Adrenal gland (tissue), 12 donors: Measurements from ENCODE around the gene PIK3C2G. TPM values are rescaled to one million over a fixed set of nuclear protein-coding genes. Genes with fewer than 3 reads are reported as not detected.

Experiments used
- DNase-seq, 7 donors: peaks; one replicate each; pipeline ENCODE4 v3.0.0-alpha.2; 2019 to 2020
- H3K27ac ChIP-seq, 5 donors: fragments of 200-600 bp; sonication (generic) in 4 of 5; 1 replicate in 3 of 5; 2 replicates in 2 of 5; pipeline versions ENCODE4 v1.5.1 to v1.8.0; 2016 to 2020; ENCODE audit warnings: mild to moderate bottlenecking in 1 of 5
- H3K27me3 ChIP-seq: fragments of 200-600 bp; 2 replicates; pipeline ENCODE4 v1.8.0; 2021
- H3K36me3 ChIP-seq, 2 donors: fragments of 200-600 bp; replicated peaks in 1 of 2; 1 replicate in 1 of 2; 2 replicates in 1 of 2; pipeline versions ENCODE4 v1.5.1 to v1.8.0; 2018 to 2022
- H3K4me1 ChIP-seq, 2 donors: fragments of 200-600 bp; replicated peaks in 1 of 2; 1 replicate in 1 of 2; 2 replicates in 1 of 2; pipeline versions ENCODE4 v1.5.1 to v1.8.0; 2018 to 2021
- H3K4me3 ChIP-seq, 4 donors: fragments of 200-600 bp; sonication (generic) in 3 of 4; one replicate each; pipeline ENCODE4 v1.5.1; 2016 to 2018
- H3K9me3 ChIP-seq, 3 donors: fragments of 200-600 bp; sonication (generic) in 1 of 3; replicated peaks in 1 of 3; 1 replicate in 2 of 3; 2 replicates in 1 of 3; pipeline versions ENCODE4 v1.5.1 to v1.8.0; 2016 to 2021
- CTCF ChIP-seq, 6 experiments: fragments of 450-650 bp in 4 of 6; fragments of 200-600 bp in 2 of 6; sonication (generic) in 1 of 6; IDR thresholded peaks; 1 replicate in 5 of 6; 2 replicates in 1 of 6; pipeline versions ENCODE4 v1.5.1 to v1.8.0; 2016 to 2021; ENCODE audit warnings: antibody characterized with exemption in 6 of 6, mild to moderate bottlenecking in 2 of 6, moderate library complexity in 1 of 6
- POLR2A ChIP-seq, 2 donors: fragments of 450-650 bp; IDR thresholded peaks; one replicate each; pipeline ENCODE4 v1.6.1; 2017; ENCODE audit warnings: antibody characterized with exemption in 2 of 2, mild to moderate bottlenecking in 2 of 2, moderate library complexity in 1 of 2
- WGBS, 4 donors: extraction: QIAGEN DNeasy Blood & Tissue Kit in 2 of 4; methylation state at CpG; one replicate each; pipeline versions ENCODE4 v1.1.5 to v1.1.7; 2013 to 2017; 5-methylcytosine and 5-hydroxymethylcytosine counted together
- intact Hi-C, 2 donors: fragments of 100-400 bp; cut with DNase I; formaldehyde crosslinking; loops; one replicate each; pipeline versions ENCODE4 v1.14.1 to v1.15.0; 2022 to 2023
- polyA plus RNA-seq, 3 donors: library from polyadenylated mRNA; stranded (reverse); fragments of 200-250 nt in 2 of 3; fragments of 350-450 nt in 1 of 3; fragmentation: Illumina TruSeq in 1 of 3; extraction: RNeasy Lipid Tissue Mini Kit (QIAGEN cat#74804) in 1 of 3; gene quantifications; one replicate each; pipeline ENCODE4 v1.2.3, GENCODE V29; 2013 to 2014
- total RNA-seq, 9 donors: library from RNA; depleted of rRNA in 4 of 9; stranded (reverse); fragments of >200 nt in 4 of 9; fragments of 120-200 nt in 1 of 9; fragmentation: NEBNext Ultra II Directional in 1 of 9; extraction: Animal tissue kit (Norgen Biotek cat#: 25700) in 1 of 9; gene quantifications; one replicate each; pipeline versions ENCODE4 v1.1.0 to v1.2.4, GENCODE V29; 2013 to 2023
- donor health status: healthy with polysubstance abuse.
- donor health status: Bipolar disorder and iron deficiency.
- donor health status: DM: yes; HTN: yes; CAD: no.
- donor health status: DM: no; HTN: no; CAD: no.
- donor health status: DM: no; HTN: no; CAD: no.
- donor health status: DM: yes; HTN: yes; CAD: no.

Gene PIK3C2G
- total and polyA plus RNA-seq, 12 donors: 0.11 to 1.3 (median 0.54) TPM

GRCh38 chr12:18373181-18373580, 111.9 kb downstream of the PIK3C2G start:
- no peaks in the 10 kb centered on the region for H3K9me3 ChIP-seq
- DNase-seq: no peak
- no peak for TF ChIP-seq POLR2A (IDR thresholded peaks at IDR 0.05)
- TF ChIP-seq CTCF (IDR thresholded peaks at IDR 0.05): no peak
- H3K4me1 ChIP-seq: no peaks in the 10 kb centered on the region
- no peak overlapping the region for H3K4me3 ChIP-seq
- no peak overlapping the region for H3K27ac ChIP-seq
- H3K36me3 ChIP-seq: no peaks in the 10 kb centered on the region
- WGBS, 4 donors: 78 to 88% (median 81%) methylated on average over 6 of the region's 6 CpGs
- no peaks in the 10 kb centered on the region for H3K27me3 ChIP-seq
- intact Hi-C loops: no loop called here

- H3K27ac ChIP-seq: no peak overlapping the region
- intact Hi-C loops: no loop called here
- no peak overlapping the region for H3K4me3 ChIP-seq
- H3K27me3 ChIP-seq: no peaks in the 10 kb centered on the region
- TF ChIP-seq CTCF (IDR thresholded peaks at IDR 0.05) (no peak), POLR2A (IDR thresholded peaks at IDR 0.05) (no peak)
- no peak for DNase-seq
- no peaks in the 10 kb centered on the region for H3K9me3 ChIP-seq
- no peaks in the 10 kb centered on the region for H3K4me1 ChIP-seq
- H3K36me3 ChIP-seq: no peaks in the 10 kb centered on the region
These were observed 113.8 kb downstream of the PIK3C2G start for GRCh38 chr12:18375131-18375530.

- H3K9me3 ChIP-seq: no peaks in the 10 kb centered on the region
- TF ChIP-seq POLR2A (IDR thresholded peaks at IDR 0.05) (no peak), CTCF (IDR thresholded peaks at IDR 0.05) (no peak)
- no peaks in the 10 kb centered on the region for H3K4me1 ChIP-seq
- no peaks in the 10 kb centered on the region for H3K36me3 ChIP-seq
- WGBS, 4 donors: 62 to 99% (median 93%) methylated on average over 2 of the region's 2 CpGs
- no peak overlapping the region for H3K27ac ChIP-seq
- H3K27me3 ChIP-seq: no peaks in the 10 kb centered on the region
- DNase-seq: no peak
- no peak overlapping the region for H3K4me3 ChIP-seq
- intact Hi-C loops: no loop called here
These were observed 114.3 kb downstream of the PIK3C2G start for GRCh38 chr12:18375583-18375982.

GRCh38 chr12:18382236-18382885, 121.0 kb downstream of the PIK3C2G start:
- Histone ChIP-seq H3K4me1 (no peaks in the 10 kb centered on the region), H3K27ac (no peak overlapping the region), H3K36me3 (no peaks in the 10 kb centered on the region), H3K4me3 (no peak overlapping the region), H3K27me3 (no peaks in the 10 kb centered on the region), H3K9me3 (no peaks in the 10 kb centered on the region)
- DNase-seq: no peak
- TF ChIP-seq POLR2A (IDR thresholded peaks at IDR 0.05): no peak
- no peak for TF ChIP-seq CTCF (IDR thresholded peaks at IDR 0.05)
- intact Hi-C loops: no loop called here
- 72 to 83% (median 76%) methylated on average over 4 of the region's 4 CpGs for WGBS, 4 donors
